ENCODE data around the gene HIKESHI.

- TF ChIP-seq, protein P1, sequence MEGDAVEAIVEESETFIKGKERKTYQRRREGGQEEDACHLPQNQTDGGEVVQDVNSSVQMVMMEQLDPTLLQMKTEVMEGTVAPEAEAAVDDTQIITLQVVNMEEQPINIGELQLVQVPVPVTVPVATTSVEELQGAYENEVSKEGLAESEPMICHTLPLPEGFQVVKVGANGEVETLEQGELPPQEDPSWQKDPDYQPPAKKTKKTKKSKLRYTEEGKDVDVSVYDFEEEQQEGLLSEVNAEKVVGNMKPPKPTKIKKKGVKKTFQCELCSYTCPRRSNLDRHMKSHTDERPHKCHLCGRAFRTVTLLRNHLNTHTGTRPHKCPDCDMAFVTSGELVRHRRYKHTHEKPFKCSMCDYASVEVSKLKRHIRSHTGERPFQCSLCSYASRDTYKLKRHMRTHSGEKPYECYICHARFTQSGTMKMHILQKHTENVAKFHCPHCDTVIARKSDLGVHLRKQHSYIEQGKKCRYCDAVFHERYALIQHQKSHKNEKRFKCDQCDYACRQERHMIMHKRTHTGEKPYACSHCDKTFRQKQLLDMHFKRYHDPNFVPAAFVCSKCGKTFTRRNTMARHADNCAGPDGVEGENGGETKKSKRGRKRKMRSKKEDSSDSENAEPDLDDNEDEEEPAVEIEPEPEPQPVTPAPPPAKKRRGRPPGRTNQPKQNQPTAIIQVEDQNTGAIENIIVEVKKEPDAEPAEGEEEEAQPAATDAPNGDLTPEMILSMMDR (IDR thresholded peaks at IDR 0.05): no peak
- no peak for TF ChIP-seq POLR2A (IDR thresholded peaks at IDR 0.05)
- TF ChIP-seq POLR2AphosphoS5 (IDR thresholded peaks at IDR 0.05): no peak
- no peak for TF ChIP-seq EP300 (IDR thresholded peaks at IDR 0.05; ENCODE audit: low read depth)
Measured at GRCh38 chr11:86386283-86386682, 84.2 kb downstream of the HIKESHI start.

All from transverse colon (tissue), 4 donors.